Neural crest cell (in vitro differentiated cells): ENCODE results near the gene EEF1G. TPM values are rescaled to one million over a fixed set of nuclear protein-coding genes. Genes with fewer than 3 reads are reported as not detected.
A peak's percentile ranks its signal among the peaks of the same experiment; 100 is the strongest.

Experiments used
- DNase-seq: peaks from one replicate; pipeline ENCODE4 v3.0.0; 2021; ENCODE audit warnings: low read depth, mixed read lengths, low spot score
- H3K27ac Mint-ChIP-seq: one replicate; pipeline ENCODE4 v1.8.0; 2021; ENCODE audit warnings: mild to moderate bottlenecking, mixed read lengths; ENCODE audit not compliant: unreplicated experiment
- H3K27me3 Mint-ChIP-seq: 2 replicates; pipeline ENCODE4 v1.8.0; 2021; ENCODE audit warnings: low read depth, mild to moderate bottlenecking, mixed read lengths
- H3K36me3 Mint-ChIP-seq: 2 replicates; pipeline ENCODE4 v1.8.0; 2021; ENCODE audit warnings: low read depth, mild to moderate bottlenecking, mixed read lengths
- H3K4me1 Mint-ChIP-seq: 2 replicates; pipeline ENCODE4 v1.8.0; 2021; ENCODE audit warnings: mixed read lengths
- H3K4me3 Mint-ChIP-seq: one replicate; pipeline ENCODE4 v1.8.0; 2021; ENCODE audit warnings: mild to moderate bottlenecking, mixed read lengths
- H3K9me3 Mint-ChIP-seq: 2 replicates; pipeline ENCODE4 v1.8.0; 2021; ENCODE audit warnings: mixed read lengths
- total RNA-seq: library from RNA; stranded (reverse); gene quantifications from 2 replicates; pipeline ENCODE4 v1.2.1, GENCODE V29; 2021
- TF ChIP-seq, protein P1 (sequence below): fragments of 200-600 bp; sonication (generic); conservative IDR thresholded peaks from 2 replicates; pipeline ENCODE4 v1.5.0; 2021; ENCODE audit warnings: antibody characterized with exemption, mild to moderate bottlenecking

The EEF1G gene
- total RNA-seq, 1 donor from 2014 or later: 2,024 TPM

DNA sequence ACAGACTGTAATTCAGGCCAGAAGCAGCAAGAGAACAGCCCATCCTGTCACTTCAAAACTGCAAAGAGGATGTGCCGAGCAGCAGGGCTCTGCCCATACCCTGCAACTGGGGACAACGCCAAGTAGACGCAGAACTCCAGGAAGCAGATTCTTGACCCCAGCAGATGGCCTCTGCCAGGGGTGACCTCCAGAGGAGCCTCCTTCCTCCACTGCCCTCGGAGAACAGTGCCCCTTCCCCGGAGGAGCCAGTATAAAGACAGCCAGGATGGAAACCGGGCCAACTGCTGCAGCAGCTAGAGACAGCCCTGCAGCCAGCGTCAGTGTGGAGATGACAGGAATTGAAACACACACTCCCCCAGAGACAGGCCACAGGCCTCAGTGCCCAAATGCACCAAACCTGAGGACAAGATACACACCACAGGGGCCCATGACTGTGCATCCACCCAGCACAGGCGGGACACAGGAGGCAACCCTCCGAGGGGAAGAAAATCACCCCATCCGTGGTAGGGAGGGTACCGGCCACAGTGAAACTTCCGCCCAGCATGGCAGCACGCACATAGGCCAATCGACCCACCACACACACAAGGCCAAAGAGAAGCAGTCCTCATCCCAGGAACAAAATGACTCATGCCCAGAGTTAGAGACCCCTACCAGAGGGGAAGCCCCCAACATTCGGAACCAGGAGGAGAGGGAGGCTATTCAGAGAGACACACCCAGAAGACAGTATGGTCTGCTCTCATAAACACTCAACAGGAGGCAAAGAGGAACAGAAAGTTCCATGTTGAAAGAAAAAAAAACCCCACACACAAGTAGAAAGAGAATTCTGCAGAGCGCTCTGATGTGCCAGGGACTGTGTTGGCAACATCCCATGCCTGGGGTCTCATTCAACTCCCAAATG, 32.6 kb downstream of the EEF1G start:
- H3K27me3 Mint-ChIP-seq: peaks cover 52% of the 10 kb centered on the region
- TF ChIP-seq, protein P1, sequence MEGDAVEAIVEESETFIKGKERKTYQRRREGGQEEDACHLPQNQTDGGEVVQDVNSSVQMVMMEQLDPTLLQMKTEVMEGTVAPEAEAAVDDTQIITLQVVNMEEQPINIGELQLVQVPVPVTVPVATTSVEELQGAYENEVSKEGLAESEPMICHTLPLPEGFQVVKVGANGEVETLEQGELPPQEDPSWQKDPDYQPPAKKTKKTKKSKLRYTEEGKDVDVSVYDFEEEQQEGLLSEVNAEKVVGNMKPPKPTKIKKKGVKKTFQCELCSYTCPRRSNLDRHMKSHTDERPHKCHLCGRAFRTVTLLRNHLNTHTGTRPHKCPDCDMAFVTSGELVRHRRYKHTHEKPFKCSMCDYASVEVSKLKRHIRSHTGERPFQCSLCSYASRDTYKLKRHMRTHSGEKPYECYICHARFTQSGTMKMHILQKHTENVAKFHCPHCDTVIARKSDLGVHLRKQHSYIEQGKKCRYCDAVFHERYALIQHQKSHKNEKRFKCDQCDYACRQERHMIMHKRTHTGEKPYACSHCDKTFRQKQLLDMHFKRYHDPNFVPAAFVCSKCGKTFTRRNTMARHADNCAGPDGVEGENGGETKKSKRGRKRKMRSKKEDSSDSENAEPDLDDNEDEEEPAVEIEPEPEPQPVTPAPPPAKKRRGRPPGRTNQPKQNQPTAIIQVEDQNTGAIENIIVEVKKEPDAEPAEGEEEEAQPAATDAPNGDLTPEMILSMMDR: no peak
- DNase-seq: no peak
- peaks cover 8% of the 10 kb centered on the region for H3K4me1 Mint-ChIP-seq
- no peak overlapping the region for H3K27ac Mint-ChIP-seq
- no peaks in the 10 kb centered on the region for H3K36me3 Mint-ChIP-seq
- peak overlapping the region; percentile 38 for H3K4me3 Mint-ChIP-seq
- no peaks in the 10 kb centered on the region for H3K9me3 Mint-ChIP-seq

DNA sequence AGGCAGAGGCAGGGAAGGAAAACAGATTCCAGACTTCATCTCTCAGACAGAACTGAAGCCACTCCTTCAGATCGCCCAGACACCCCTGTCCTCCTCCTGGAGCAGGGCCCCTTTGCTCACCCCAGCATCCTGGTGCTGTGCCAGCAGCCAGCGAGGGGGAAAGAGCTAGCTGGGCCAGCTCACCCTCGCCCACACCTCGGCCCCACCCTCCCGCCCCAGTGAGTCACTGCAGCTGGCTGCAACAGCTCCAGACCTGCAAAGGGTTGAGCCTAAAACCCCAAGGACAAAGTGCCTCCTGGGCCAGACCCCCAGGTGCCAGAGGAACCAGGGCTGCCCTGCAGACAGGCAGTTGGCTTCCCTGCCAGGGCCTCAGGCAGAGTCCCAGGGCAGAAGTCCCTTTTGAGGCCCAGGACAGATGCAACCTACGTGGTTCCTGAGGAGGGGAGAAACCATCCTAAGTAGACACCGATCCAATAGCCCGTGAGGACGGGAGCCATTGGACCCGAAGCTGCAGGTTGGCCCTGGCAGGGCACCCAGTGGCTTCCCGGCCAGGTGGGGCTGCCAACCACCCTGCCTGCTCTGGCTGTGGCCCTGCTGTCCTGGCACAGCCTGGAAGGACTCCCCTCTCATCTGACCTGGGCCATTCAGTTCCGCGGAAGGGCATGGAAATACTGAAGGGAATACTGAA, 34.3 kb downstream of the EEF1G start:
- H3K9me3 Mint-ChIP-seq: no peaks in the 10 kb centered on the region
- no peak overlapping the region for H3K27ac Mint-ChIP-seq
- peaks cover 5% of the 10 kb centered on the region for H3K4me1 Mint-ChIP-seq
- peaks cover 36% of the 10 kb centered on the region for H3K27me3 Mint-ChIP-seq
- no peak for DNase-seq
- TF ChIP-seq, protein P1: no peak
- no peaks in the 10 kb centered on the region for H3K36me3 Mint-ChIP-seq
- no peak overlapping the region for H3K4me3 Mint-ChIP-seq

DNA sequence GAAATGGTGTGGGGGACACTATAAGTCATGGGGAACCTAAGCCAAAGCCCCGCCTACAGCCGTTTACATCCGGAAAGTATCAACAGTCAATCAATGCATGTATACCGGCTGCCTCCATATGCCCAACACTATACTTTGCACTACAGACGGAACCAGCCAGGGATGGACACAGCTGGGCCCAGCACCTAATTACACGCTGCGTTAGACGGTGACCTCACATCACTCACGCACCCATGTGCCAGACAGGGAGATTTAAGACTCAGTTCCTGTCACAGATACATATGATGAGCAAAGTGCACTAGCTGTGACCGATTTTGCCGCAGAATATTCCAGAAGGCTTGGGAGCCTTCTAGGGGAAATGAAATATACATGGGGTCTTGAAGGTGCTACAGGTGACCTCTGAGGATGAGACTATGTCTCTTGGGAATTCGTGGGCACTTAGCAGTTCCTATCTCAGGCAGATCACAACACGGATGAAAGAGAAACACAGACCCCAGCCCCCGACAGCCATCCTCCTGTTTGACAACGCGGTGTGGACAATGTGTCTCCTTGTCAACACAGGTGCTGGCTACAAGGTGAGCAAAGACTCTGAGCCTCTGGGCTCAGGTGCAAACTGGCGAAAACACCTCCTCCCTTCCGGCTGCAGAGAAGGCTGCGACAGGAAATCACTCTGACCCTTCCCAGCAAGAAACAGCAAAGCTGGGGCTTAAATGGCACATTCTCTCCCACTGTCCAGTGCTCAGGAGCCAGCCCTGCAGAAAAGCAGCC, 35.0 kb downstream of the EEF1G start:
- TF ChIP-seq, protein P1: no peak
- Mint-ChIP-seq H3K9me3 (no peaks in the 10 kb centered on the region), H3K4me1 (peaks cover 5% of the 10 kb centered on the region), H3K27ac (no peak overlapping the region), H3K27me3 (peaks cover 29% of the 10 kb centered on the region), H3K36me3 (no peaks in the 10 kb centered on the region), H3K4me3 (no peak overlapping the region)
- no peak for DNase-seq

- Mint-ChIP-seq H3K36me3 (no peaks in the 10 kb centered on the region), H3K27ac (no peak overlapping the region), H3K4me3 (no peak overlapping the region), H3K27me3 (peaks cover 8% of the 10 kb centered on the region), H3K9me3 (no peaks in the 10 kb centered on the region), H3K4me1 (peaks cover 5% of the 10 kb centered on the region)
- DNase-seq: no peak
- TF ChIP-seq, protein P1: no peak
Observed at GRCh38 chr11:62536301-62536957, 37.3 kb downstream of the EEF1G start.

GRCh38 chr11:62535802-62536201, 37.9 kb downstream of the EEF1G start:
- H3K36me3 Mint-ChIP-seq: no peaks in the 10 kb centered on the region
- no peak for DNase-seq

More at GRCh38 chr11:62535802-62536201, 37.9 kb downstream of the EEF1G start:
- Mint-ChIP-seq H3K9me3 (no peaks in the 10 kb centered on the region), H3K27me3 (peaks cover 1% of the 10 kb centered on the region), H3K4me3 (no peak overlapping the region), H3K4me1 (peaks cover 2% of the 10 kb centered on the region), H3K27ac (no peak overlapping the region)
- TF ChIP-seq, protein P1: no peak
